ENCODE results near the gene KRTAP10-1.
"Not testable (repeated sequence)": the region's sequence is repeated elsewhere in the genome, so short reads cannot be mapped to it uniquely, and the experiment has no call there.

Gene KRTAP10-1

DNA sequence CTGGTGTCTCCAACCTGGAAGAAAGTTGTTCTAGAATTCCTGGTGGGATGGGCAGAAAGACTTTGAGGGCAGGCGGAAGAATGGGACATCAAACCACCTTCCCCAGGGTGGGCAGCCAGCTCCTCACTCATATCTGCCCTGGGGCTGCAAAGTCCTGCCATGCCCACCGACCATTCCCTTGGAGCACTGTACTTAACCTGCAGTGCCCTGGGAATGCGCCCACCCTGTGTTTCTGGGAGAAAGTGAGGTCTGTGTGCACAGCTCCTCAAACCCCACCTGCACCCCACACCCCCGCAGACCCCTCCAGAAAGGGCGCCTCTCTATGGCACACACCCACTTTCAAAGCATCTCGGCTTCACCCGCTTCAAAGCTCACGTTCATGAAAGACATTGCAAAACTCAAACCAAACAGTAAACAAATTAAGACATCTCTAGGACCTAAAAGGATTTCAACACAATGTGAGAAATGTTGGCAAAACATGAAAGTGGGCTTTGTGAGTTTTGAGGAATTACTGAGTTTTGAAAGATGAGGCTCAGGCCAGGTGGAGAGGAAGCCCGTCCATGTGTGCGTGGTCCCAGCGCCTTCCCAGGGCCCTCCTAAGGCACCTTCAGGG lies 25.1 kb downstream of the KRTAP10-1 start:
- no peak for DNase-seq

DNA sequence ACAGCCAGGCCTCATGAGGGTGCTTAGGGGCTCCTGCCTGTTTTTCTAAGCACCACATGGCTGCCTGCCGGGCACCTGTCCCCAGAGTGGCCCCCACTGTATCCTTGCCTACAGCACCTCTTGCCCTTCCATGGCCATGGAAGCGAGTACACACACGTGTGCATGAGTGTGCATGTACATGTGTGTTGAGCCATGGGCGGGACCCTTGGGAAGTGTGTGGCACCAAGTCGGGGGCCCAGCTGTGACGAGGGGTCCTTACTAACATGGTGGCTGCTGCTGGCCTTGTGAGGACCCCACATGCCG lies 25.8 kb downstream of the KRTAP10-1 start:
- no peak for DNase-seq

DNA sequence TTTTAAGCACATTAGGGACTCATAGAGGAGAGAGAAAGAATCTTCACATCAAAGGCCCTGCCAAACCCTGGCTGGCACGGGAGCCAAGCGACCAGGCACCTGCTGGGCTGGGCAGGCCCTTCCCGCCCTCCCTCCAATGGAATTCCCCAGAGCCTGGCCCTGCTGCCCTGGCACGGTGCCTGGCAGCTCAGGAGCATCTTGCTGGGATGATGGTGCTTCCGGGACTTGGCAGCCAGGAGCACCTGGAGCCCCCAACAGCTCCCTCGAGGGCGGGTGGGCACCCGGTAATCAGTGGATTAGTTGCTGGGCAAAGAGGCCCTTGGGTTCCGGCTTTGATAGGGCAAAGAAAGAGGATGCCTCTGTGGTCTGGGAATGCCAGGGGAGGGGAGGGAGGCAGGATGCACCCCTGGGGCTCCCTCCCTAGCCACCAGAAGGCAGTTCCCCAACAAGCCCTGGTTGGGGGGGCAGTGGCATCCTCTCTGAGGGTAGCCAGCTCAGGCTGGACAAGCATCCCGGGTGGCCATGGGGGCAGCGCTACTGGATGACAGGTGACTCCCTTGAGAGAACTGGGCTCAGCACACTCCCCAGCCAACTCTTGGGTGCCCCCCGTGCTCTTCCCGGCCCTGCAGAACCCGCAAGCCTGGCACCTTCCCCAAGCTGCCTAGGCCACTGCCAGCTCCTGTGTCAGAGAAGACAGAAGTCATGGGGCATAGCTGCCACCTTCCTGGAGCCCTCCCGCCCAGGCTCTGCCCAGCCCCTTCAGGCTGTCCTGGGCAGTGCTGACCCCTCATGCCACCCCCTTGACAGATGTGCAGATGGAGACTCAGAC lies 26.4 kb downstream of the KRTAP10-1 start:
- DNase-seq, result no peak

DNA sequence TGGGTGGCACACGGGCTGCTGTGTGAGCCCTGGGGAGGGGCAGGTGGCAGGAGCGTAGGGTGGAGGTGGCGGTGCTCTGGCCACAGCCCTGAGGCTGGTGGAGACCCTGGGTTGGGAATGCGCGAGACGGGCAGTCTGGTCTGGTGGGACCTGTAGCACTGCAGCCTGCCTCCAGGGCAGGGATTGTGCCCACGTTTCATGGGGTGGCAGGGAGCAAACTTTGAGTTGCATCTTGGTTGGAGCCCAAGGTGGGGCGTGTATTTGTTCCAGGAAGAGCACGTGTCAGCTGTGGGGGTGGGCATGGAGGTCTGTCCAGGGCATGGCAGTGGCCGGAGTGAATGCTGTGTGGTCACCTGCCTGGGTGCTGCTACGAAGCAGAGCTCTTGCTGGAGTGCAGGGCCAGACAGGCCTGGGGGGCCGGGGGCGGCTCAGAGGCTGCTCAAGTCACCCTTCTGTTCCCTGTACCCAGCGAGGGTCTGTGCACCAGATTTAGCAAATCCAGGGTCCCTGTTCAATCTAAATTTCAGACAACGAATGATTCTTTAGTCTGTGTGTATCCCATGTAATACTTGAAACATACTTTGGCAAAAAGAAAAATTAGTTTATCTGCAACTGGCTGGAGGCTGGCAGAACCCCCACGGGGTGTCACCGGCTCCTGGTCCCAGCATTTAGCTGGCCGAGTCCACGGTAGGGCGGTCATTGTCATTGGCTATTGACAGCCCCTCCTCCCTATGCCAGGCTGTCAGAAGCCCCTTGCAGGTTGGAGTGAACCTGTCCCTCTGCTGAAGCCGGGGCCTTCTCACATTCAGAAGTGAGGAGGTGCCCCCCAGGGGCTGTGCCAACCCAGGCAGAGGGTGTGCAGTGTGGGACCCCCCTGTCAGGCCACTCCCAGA lies 27.3 kb downstream of the KRTAP10-1 start:
- no peak for DNase-seq

DNA sequence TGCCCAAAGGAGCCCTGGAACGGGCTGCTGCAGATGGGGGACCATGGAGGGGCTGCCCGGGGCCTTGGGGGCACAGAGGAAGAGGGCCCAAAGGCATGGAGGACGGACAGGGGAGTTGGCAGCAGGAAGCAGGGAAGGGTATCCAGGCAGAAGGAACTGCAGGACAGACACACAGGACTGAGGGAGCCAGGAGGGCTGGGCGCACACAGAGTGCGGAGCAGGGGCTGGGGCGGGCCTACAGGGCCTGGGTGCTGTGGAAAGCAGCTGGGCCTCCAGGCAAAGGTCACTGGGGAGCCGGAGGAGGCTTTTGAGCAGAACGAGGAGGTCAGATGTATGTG lies 28.1 kb downstream of the KRTAP10-1 start:
- DNase-seq, result no peak

DNA sequence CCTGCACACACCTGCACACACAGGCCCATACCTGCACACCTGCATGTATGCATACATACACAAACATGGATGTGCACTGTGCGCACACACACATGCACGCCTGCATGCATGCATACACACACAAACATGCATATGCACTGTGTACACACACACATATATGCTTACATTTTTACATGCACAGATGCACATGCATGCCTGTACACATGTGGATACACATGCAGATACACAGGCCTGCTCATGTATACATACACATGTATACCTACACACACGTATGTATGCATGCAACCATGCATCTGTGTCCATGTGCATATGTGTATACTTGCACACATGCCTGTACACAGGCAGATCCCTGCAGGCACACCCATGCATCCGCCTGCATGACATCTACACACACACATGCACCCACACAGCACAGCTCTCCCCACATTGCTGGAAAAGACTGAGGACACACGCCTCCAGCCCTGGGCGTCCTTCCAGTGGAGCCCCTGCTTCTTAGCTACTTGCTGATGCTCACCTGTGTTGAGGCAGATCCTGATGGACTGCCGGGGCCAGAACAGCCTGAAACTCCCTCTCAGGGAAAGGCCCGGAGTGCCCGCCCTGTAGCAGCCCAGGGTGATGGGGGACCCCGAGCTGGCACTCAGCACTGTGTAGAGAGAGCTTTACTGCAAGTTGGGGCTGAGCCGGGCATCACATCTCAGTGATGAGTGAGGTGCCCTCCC lies 28.6 kb downstream of the KRTAP10-1 start:
- no peak for DNase-seq

DNA sequence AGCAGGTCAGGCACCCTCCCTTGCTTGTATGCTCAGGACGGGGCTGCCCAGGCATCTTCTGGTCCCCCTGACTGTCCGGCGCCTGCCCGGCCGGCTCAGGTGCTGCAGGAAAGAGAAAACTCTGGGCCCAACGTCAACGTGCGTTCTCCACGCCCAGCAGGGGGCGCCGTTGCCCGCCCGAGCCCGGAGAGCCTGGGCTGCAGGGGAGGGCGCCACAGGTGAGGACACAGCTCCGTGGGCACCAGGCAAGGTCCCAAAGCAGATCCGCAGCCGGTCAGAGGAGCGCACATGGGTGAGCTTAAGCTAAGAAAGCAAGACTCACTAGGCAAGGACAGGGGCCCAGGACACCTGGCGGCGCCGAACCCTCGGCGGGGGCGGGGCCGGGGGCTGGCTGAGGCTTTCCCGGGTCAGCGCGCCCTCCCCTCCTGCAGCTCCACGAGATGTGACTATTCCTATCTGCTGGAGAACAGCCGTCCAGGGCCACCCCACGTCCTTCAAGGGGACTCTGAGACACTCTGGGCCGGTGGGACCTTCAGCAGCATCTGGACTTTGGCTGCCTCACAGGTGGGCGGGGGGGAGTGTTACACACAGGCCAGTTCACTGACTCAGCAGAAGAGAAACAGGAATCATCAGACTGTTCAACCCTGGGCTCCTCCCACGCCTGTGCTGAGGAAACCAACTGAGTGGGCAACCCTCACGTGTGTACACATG lies 29.3 kb downstream of the KRTAP10-1 start:
- peak; percentile 80 for DNase-seq

DNA sequence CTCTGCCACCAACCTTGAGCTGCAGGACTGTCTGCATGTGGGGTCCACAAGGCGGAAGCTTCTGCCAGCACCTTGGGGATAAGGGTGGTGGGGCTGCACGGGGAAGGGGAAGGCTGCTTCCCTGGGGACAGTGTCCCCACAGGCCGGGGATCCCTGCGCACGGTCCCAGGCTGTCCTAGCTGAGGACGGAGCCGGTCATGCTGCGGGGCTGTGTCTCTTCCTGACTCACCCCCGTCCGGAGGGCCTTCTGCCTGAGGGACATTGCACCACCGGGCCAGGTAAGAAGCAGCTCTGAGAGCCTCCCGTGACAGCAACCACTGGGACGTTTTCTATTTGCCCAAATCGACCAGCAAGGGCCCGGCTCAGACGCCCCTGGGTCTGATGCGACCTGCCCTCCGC lies 29.9 kb downstream of the KRTAP10-1 start:
- no peak for DNase-seq

DNA sequence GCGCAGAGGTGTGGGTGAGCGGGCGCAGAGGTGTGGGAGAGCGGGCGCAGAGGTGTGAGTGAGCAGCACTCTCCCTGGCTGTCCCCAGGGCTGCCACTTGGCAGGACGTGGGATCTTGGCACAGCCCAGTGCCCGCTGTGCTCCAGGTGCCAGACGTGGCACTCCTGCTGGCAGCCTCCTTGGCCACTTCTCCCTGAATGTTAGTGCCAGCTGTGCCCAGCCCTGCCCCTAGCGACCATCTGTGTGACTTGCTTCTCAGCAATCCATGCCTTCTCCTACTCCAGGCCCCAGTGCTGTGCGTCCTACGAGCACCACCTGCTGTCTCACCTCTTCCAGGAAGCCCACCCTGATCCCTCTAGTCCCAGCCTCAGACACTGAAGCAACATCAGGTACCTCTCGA lies 30.5 kb downstream of the KRTAP10-1 start:
- DNase-seq, result no peak

DNA sequence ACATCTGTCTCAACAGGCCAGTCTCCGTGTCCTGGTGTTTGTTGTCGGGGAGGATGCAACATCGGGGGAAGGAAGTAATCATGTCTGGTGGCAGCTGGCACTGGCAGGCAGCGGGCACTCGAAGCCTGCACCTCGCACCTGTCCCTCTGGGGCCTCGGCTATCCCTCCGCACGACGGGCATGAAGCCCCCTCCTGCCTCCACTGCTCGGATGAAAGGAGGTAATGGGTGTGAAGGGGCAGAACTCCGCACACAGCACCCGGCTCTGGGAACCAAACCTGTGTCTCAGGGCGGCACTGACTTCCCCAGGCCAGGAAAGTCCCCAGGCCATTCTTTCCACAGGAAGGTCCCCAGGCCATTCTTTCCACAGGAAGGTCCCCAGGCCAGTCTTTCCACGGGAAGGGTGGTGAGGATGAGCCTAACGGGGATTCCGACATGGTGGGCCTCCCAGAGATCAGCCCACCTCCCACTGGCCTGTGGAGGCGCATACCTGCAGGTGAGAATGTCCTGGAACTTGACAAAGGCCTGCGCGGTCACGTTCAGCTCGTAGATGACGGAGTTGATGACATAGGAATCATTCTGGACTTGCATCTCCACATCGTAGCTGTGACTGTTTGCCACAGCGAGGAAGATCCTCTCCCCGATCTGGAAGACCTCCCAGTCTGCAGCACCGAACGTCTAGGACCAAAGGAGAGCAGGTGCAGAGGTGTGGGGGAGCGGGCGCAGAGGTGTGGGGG lies 31.1 kb downstream of the KRTAP10-1 start:
- DNase-seq, result no peak

DNA sequence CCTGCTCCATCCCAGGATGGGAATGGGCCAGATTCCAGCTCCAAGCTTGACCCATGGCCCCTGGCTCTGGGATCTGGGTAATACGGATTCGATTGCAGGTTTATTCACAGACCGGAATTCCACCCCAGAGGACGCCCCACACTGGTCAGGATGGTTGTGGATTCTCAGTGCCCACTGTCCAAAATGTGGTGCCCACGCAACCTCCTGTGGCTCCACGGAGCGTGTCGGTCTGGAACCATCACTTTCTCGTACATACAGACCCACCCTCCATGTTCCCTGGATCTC lies 31.6 kb downstream of the KRTAP10-1 start:
- no peak for DNase-seq

DNA sequence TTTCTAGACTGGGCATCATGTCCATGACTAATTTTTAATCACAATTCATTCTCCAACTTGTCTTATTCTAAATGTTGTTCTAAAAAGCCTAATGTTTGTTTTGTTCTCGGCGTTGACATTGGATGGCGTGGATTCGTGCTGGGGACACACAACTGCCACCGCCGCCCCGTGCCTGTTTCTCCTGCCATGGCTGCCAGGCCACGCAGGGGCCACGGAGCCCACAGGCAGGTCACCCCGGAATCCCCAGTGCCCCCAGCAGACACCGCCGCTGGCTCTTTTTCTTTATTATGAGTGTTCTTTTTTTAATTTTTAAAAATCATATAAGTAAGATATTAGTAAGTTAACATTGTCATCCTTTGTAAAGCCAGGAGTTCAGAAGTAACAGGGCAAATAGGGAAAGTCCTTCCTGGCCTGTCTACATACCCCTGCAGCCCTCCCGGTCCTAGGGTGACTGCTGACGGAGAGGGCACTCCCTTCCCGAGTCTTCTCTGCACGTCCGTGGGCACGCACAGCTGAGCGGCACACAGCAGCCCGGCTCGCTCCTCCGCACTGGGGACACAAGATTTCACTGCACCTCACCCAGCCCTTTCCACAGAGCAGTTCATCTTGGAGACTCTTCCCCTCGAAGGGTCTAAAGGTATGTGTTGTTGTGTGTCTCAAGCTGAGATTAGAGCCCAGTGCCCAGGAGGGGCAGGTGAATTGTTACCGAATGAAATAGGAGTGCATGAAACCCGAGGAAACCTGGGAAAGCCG lies 32.1 kb downstream of the KRTAP10-1 start:
- no peak for DNase-seq

DNA sequence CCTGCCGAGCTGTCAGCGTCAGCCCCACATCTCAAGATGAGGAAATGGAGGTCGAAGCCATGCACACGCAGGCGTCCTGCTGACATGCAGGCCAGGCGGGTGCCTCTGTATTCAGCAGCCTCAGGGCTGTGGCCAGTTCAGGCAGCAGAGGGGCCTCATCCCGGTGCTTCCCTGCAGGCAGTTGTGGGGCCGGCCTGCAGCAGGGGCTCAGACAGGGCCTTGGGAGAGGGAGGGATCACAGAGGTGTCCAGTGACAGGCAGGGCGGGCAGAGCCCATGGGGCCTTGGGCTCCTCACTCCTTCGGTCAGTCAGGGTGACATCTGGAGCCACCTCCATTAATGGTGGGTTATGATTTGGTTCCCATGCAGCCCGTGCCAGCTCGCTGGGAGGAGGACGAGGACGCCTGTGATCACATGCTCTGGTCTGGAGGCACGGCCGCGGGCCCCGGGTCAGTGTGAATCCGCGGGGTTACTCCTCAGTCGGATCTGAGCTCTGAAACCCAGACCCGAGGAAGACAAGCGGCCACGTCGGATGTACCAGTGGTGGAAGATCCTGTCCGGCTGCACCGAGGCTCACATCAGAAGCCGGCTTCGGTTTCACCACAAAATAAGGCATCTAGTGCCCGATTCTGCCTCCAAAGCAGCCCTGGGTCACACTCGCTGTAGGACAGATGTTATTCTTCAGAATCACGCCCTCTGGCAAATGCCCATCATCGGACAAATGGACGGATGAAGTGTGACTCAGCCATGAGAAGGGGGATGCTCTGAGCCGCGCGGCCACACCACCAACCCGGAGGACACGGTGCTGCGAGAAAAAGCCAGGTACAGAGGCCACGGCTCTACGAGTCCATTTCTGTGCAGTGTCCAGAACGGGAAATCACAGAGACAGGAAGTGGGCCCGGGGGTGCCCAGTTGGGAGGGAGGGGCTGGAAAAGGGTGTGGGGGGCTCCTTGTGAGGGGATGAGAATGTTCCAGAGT lies 33.4 kb downstream of the KRTAP10-1 start:
- no peak for DNase-seq

DNA sequence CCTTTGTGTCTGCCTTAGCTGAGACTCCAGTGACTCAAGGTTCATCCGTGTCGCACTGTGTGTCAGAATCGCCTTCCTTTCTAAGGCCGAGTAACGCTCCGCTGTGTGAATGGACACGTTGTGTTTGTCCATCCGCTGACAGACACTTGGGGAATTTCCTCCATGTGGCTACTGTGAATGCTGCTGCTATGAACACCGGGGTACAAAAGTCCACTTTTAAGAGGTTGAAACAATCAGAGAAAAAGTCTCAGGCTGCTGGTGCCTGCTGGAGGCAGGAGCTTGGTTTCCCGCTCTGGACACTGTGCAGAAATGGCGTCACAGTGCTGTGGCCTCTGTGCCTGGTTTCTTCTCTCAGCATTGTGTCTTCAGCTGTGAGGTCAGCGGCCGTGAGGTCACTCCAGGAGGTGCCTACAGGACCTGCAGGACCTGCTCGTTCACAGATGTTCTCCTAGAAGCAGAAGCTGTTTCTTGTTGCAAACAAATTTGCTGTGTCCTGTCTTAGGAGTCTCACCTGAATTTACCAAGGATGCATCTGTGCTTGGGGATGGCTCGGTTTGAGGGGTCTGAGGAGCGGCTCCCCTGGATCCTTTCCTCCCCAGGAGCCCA lies 34.2 kb downstream of the KRTAP10-1 start:
- DNase-seq, result no peak

DNA sequence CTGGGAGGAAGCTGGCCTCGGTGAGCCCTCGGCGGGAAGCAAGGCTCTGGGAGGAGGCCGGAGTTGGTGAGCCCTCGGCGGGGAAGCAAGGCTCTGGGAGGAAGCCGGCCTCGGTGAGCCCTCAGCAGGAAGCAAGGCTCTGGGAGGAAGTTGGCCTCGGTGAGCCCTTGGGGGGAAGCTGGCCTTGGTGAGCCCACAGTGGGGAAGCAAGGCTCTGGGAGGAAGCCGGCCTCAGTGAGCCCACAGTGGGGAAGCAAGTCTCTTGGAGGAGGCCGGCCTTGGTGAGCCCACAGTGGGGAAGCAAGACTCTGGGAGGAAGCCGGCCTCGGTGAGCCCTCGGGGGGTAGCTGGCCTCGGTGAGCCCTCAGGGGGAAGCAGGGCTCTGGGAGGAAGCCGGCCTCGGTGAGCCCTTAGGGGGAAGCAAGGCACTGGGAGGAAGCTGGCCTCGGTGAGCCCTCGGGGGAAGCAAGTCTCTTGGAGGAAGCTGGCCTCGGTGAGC lies 36.0 kb downstream of the KRTAP10-1 start:
- DNase-seq, result no peak

DNA sequence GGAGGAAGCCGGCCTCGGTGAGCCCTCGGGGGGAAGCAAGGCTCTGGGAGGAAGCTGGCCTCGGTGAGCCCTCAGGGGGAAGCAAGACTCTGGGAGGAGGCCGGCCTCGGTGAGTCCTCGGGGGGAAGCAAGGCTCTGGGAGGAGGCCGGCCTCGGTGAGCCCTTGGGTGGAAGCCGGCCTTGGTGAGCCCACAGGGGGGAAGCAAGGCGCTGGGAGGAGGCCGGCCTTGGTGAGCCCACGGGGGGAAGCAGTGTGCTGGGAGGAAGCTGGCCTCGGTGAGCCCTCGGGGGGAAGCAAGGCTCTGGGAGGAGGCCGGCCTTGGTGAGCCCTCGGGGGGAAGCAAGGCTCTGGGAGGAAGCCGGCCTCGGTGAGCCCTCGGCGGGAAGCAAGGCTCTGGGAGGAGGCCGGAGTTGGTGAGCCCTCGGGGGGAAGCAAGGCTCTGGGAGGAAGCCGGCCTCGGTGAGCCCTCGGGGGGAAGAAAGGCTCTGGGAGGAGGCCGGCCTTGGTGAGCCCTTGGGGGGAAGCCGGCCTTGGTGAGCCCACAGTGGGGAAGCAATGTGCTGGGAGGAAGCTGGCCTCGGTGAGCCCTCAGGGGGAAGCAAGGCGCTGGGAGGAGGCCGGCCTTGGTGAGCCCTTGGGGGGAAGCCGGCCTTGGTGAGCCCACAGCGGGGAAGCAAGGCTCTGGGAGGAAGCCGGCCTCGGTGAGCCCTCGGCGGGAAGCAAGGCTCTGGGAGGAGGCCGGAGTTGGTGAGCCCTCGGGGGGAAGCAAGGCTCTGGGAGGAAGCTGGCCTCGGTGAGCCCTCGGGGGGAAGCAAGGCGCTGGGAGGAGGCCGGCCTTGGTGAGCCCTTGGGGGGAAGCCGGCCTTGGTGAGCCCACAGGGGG lies 36.7 kb downstream of the KRTAP10-1 start:
- DNase-seq, result not testable (repeated sequence)

DNA sequence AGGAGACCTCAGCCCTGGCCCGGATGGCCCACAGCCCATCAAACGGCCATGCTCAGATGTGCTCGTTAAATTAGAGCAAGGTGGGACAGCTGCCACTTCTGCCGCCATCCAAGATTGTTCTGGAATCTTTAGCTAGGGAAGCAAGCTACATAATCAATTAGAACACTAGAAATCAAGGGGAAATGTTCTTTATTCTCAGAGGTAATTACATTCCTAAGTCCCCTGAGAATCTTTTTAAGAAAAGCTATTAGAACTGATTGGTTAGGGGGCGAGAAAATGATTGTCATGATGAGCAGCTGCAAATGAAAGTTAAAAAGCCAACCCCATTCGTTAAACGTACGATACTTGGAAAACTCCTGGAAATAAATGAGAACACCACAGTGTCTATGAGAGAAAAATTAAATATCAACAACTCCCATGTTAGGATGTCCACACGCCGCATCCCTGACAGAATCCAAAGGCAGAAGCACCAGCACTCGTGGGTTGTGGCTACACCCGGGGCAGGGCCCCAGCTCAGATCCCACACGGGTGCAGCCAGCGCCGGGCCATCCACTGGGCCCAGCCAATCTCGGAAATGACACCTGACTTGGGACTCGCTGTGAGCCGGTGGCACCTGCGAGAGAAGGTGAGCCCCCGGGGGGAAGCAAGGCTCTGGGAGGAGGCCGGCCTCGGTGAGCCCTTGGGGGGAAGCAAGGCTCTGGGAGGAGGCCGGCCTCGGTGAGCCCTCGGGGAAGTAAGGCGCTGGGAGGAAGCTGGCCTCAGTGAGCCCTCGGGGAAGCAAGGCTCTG lies 37.6 kb downstream of the KRTAP10-1 start:
- no peak for DNase-seq

DNA sequence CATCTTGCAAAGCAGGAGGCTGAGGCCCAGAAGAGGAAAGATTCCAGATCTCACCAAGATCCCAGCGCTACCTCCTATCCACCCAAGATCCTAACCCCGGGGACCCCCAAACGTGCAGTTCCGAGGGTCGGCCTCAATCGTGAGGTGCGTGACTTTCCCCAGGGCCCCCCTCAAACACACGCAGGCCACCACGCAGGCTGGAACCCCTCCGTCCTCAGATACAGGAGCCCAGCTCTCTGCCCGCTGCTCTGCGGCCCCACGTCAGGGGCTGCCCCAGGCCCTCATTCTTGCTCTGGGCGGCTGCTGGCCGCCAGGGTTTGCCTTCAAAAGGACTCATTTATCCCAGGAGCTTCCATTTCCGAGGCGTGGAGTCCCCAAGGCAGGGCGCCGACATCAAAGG lies 39.9 kb downstream of the KRTAP10-1 start:
- DNase-seq, result no peak

All from CD4-positive, alpha-beta T cell treated with Interleukin-17A for 1 hour (primary cell).